HepG2 (cell line): ENCODE data around the gene DNAJC12. TPM values are rescaled to one million over a fixed set of nuclear protein-coding genes. Genes with fewer than 3 reads are reported as not detected.

Experiments used
- ATF5 ChIP-seq: sonication (generic); formaldehyde crosslinking; IDR thresholded peaks from 2 replicates; pipeline ENCODE4 v1.4.0; 2020; ENCODE audit warnings: mild to moderate bottlenecking, low read depth, missing genetic modification reagents
- ATF7-NPFF ChIP-seq: sonication (generic); formaldehyde crosslinking; IDR thresholded peaks from 2 replicates; pipeline ENCODE4 v1.8.1; 2023; ENCODE audit warnings: mild to moderate bottlenecking, low read depth, missing genetic modification reagents, moderate library complexity
- BHLHE40 ChIP-seq: IDR thresholded peaks from 2 replicates; pipeline ENCODE4 v1.6.1; 2011; ENCODE audit warnings: low read length, improper control_type of control experiment
- CCAR2 ChIP-seq: fragments of 200-400 bp; formaldehyde crosslinking; optimal IDR thresholded peaks from 2 replicates; pipeline ENCODE3; 2018; ENCODE audit warnings: low read depth, mild to moderate bottlenecking, low read length, moderate library complexity
- DDIT3 ChIP-seq: sonication (generic); formaldehyde crosslinking; IDR thresholded peaks from 2 replicates; pipeline ENCODE4 v1.4.0; 2020; ENCODE audit warnings: mild to moderate bottlenecking, missing genetic modification reagents
- GZF1 ChIP-seq: sonication (generic); formaldehyde crosslinking; IDR thresholded peaks from 2 replicates; pipeline ENCODE4 v1.5.1; 2020; ENCODE audit warnings: mild to moderate bottlenecking, missing genetic modification reagents
- HDAC6 ChIP-seq: fragments of 200-600 bp; sonication (generic); IDR thresholded peaks from 2 replicates; pipeline ENCODE4 v1.7.0; 2017; ENCODE audit warnings: mild to moderate bottlenecking, antibody characterized with exemption, low read length, low read depth
- KLF9 ChIP-seq: IDR thresholded peaks from 2 replicates; pipeline ENCODE4 v1.6.1; 2016; ENCODE audit warnings: low read depth
- PREB ChIP-seq: sonication (generic); formaldehyde crosslinking; IDR thresholded peaks from 2 replicates; pipeline ENCODE4 v1.4.0; 2020; ENCODE audit warnings: missing genetic modification reagents
- THYN1 ChIP-seq: sonication (generic); formaldehyde crosslinking; IDR thresholded peaks from 2 replicates; pipeline ENCODE4 v1.8.1; 2023; ENCODE audit warnings: low read depth, mild to moderate bottlenecking, moderate library complexity, missing genetic modification reagents, borderline replicate concordance
- ZBTB38 ChIP-seq: sonication (generic); formaldehyde crosslinking; IDR thresholded peaks from 2 replicates; pipeline ENCODE4 v1.5.1; 2020; ENCODE audit warnings: mild to moderate bottlenecking, missing genetic modification reagents
- ZFP1 ChIP-seq: IDR thresholded peaks from 2 replicates; pipeline ENCODE4 v1.6.1; 2016
- ZNF335 ChIP-seq: sonication (generic); formaldehyde crosslinking; IDR thresholded peaks from 2 replicates; pipeline ENCODE4 v1.4.0; 2020; ENCODE audit warnings: missing genetic modification reagents
- ZNF878 ChIP-seq: sonication (generic); formaldehyde crosslinking; IDR thresholded peaks from 2 replicates; pipeline ENCODE4 v1.8.1; 2023; ENCODE audit warnings: mild to moderate bottlenecking, missing genetic modification reagents, moderate library complexity
- ZSCAN12 ChIP-seq: sonication (generic); formaldehyde crosslinking; IDR thresholded peaks from 2 replicates; pipeline ENCODE4 v1.9.0; 2021; ENCODE audit warnings: mild to moderate bottlenecking, missing genetic modification reagents
- polyA plus RNA-seq, 8 experiments: library from polyadenylated mRNA; depleted of rRNA in 3 of 8; stranded (reverse) in 7 of 8; unstranded in 1 of 8; fragments of >200 nt; fragmentation: Illumina TruSeq in 4 of 8; extraction: Trizol in 4 of 8; gene quantifications; 2 replicates each; pipeline versions ENCODE4 v1.2.1 to v1.2.3, GENCODE V29; 2011 to 2016; ENCODE audit warnings: low read depth in 4 of 8, missing spikeins in 1 of 8, mixed read lengths in 1 of 8; ENCODE audit not compliant: insufficient read depth in 1 of 8
- total RNA-seq, 5 experiments: library from RNA; depleted of rRNA; stranded (reverse); fragments of >200 nt; fragmentation: Illumina TruSeq; extraction: Trizol; gene quantifications; 2 replicates each; pipeline ENCODE4 v1.2.3, GENCODE V29; 2016; ENCODE audit warnings: low read depth in 1 of 5
- TF ChIP-seq, protein P1 (sequence below): sonication (generic); formaldehyde crosslinking; IDR thresholded peaks from 2 replicates; pipeline ENCODE4 v1.4.0; 2020; ENCODE audit warnings: missing genetic modification reagents, borderline replicate concordance
- TF ChIP-seq, protein P2 (sequence below): fragments of 450-650 bp; IDR thresholded peaks from 2 replicates; pipeline ENCODE4 v1.6.1; 2017; ENCODE audit warnings: mild to moderate bottlenecking
- TF ChIP-seq, protein P3 (sequence below): sonication (generic); formaldehyde crosslinking; IDR thresholded peaks from 2 replicates; pipeline ENCODE4 v1.4.0; 2020; ENCODE audit warnings: missing genetic modification reagents, low read depth, mild to moderate bottlenecking, borderline replicate concordance

Gene DNAJC12
- total and polyA plus RNA-seq, 2 of the 13 experiments (the other 11 are each of a cell fraction or from before 2014, with no cell fraction given), result 11.6 to 43.9 TPM

GRCh38 chr10:67788028-67788886, 49.7 kb downstream of the DNAJC12 start (continued):
- TF ChIP-seq DDIT3 (no peak), BHLHE40 (no peak), ZSCAN12 (CRISPR knock-in tag) (no peak), HDAC6 (no peak), ZNF878 (CRISPR knock-in tag) (no peak), ZBTB38 (CRISPR knock-in tag) (peak; percentile 90), ZNF335 (CRISPR knock-in tag) (no peak), KLF9 (CRISPR knock-in tag) (no peak), ATF5 (CRISPR knock-in tag) (no peak), THYN1 (no peak), PREB (CRISPR knock-in tag) (no peak), ATF7-NPFF (CRISPR knock-in tag) (no peak), GZF1 (CRISPR knock-in tag) (no peak), CCAR2 (no peak), ZFP1 (CRISPR knock-in tag) (no peak)
- TF ChIP-seq, protein P1, sequence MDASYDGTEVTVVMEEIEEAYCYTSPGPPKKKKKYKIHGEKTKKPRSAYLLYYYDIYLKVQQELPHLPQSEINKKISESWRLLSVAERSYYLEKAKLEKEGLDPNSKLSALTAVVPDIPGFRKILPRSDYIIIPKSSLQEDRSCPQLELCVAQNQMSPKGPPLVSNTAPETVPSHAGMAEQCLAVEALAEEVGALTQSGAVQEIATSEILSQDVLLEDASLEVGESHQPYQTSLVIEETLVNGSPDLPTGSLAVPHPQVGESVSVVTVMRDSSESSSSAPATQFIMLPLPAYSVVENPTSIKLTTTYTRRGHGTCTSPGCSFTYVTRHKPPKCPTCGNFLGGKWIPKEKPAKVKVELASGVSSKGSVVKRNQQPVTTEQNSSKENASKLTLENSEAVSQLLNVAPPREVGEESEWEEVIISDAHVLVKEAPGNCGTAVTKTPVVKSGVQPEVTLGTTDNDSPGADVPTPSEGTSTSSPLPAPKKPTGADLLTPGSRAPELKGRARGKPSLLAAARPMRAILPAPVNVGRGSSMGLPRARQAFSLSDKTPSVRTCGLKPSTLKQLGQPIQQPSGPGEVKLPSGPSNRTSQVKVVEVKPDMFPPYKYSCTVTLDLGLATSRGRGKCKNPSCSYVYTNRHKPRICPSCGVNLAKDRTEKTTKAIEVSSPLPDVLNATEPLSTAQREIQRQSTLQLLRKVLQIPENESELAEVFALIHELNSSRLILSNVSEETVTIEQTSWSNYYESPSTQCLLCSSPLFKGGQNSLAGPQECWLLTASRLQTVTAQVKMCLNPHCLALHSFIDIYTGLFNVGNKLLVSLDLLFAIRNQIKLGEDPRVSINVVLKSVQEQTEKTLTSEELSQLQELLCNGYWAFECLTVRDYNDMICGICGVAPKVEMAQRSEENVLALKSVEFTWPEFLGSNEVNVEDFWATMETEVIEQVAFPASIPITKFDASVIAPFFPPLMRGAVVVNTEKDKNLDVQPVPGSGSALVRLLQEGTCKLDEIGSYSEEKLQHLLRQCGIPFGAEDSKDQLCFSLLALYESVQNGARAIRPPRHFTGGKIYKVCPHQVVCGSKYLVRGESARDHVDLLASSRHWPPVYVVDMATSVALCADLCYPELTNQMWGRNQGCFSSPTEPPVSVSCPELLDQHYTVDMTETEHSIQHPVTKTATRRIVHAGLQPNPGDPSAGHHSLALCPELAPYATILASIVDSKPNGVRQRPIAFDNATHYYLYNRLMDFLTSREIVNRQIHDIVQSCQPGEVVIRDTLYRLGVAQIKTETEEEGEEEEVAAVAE (CRISPR knock-in tag), result no peak
- TF ChIP-seq, protein P2, sequence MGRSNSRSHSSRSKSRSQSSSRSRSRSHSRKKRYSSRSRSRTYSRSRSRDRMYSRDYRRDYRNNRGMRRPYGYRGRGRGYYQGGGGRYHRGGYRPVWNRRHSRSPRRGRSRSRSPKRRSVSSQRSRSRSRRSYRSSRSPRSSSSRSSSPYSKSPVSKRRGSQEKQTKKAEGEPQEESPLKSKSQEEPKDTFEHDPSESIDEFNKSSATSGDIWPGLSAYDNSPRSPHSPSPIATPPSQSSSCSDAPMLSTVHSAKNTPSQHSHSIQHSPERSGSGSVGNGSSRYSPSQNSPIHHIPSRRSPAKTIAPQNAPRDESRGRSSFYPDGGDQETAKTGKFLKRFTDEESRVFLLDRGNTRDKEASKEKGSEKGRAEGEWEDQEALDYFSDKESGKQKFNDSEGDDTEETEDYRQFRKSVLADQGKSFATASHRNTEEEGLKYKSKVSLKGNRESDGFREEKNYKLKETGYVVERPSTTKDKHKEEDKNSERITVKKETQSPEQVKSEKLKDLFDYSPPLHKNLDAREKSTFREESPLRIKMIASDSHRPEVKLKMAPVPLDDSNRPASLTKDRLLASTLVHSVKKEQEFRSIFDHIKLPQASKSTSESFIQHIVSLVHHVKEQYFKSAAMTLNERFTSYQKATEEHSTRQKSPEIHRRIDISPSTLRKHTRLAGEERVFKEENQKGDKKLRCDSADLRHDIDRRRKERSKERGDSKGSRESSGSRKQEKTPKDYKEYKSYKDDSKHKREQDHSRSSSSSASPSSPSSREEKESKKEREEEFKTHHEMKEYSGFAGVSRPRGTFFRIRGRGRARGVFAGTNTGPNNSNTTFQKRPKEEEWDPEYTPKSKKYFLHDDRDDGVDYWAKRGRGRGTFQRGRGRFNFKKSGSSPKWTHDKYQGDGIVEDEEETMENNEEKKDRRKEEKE, result no peak
- TF ChIP-seq, protein P3, sequence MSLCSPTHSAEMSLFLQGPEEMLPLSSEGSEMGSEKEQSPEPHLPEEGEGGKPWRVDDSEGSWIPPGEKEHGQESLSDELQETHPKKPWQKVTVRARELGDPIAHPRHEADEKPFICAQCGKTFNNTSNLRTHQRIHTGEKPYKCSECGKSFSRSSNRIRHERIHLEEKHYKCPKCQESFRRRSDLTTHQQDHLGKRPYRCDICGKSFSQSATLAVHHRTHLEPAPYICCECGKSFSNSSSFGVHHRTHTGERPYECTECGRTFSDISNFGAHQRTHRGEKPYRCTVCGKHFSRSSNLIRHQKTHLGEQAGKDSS (CRISPR knock-in tag), result no peak
